Muscle of leg (tissue), 11 donors: ENCODE measurements around the gene ESRRB. TPM values are rescaled to one million over a fixed set of nuclear protein-coding genes. Genes with fewer than 3 reads are reported as not detected.

Experiments used
- DNase-seq: peaks from one replicate; pipeline ENCODE4 v3.0.0; 2013
- H3K27ac ChIP-seq: one replicate; pipeline ENCODE4 v1.5.1; 2013; ENCODE audit warnings: mild to moderate bottlenecking, low read length, control low read depth
- H3K27me3 ChIP-seq: one replicate; pipeline ENCODE4 v1.6.1; 2013; ENCODE audit warnings: low read length; ENCODE audit not compliant: control insufficient read depth, insufficient read depth
- H3K36me3 ChIP-seq: one replicate; pipeline ENCODE4 v1.6.1; 2013; ENCODE audit warnings: low read length; ENCODE audit not compliant: control insufficient read depth, insufficient read depth
- H3K4me1 ChIP-seq: one replicate; pipeline ENCODE4 v1.6.1; 2013; ENCODE audit warnings: low read length; ENCODE audit not compliant: control insufficient read depth, insufficient read depth
- H3K4me3 ChIP-seq: one replicate; pipeline ENCODE4 v1.5.1; 2013; ENCODE audit warnings: low read length, control low read depth
- H3K9me3 ChIP-seq: replicated peaks from 2 replicates; pipeline ENCODE4 v1.6.1; 2013; ENCODE audit warnings: low read depth, low read length; ENCODE audit not compliant: control insufficient read depth
- WGBS: methylation state at CpG from one replicate; pipeline ENCODE4 v1.1.5; 2013; ENCODE audit warnings: missing lambda C conversion rate; ENCODE audit not compliant: insufficient coverage; 5-methylcytosine and 5-hydroxymethylcytosine counted together
- polyA plus RNA-seq, 8 donors: library from polyadenylated mRNA; unstranded; fragments of 120-200 nt; gene quantifications; one replicate each; pipeline versions ENCODE4 v1.2.1 to v1.2.3, GENCODE V29; 2013; ENCODE audit warnings: inconsistent platforms in 1 of 8, low replicate concordance in 1 of 8; ENCODE audit not compliant: insufficient read length in 8 of 8, insufficient read depth in 1 of 8
- total RNA-seq: library from RNA; stranded (reverse); fragments of 120-200 nt; gene quantifications from one replicate; pipeline ENCODE4 v1.2.4, GENCODE V29; 2013

The ESRRB gene
- total and polyA plus RNA-seq, 9 donors = 1.9 to 3.8 (median 3.3) TPM

GRCh38 chr14:76380991-76381390 is 5.1 kb downstream of the ESRRB start:
- no peaks in the 10 kb centered on the region for H3K9me3 ChIP-seq
- peaks cover 79% of the 10 kb centered on the region for H3K27me3 ChIP-seq
- no peak for DNase-seq
- no peak overlapping the region for H3K4me3 ChIP-seq
- H3K4me1 ChIP-seq = peaks cover 15% of the 10 kb centered on the region
- no peak overlapping the region for H3K27ac ChIP-seq
- H3K36me3 ChIP-seq = no peaks in the 10 kb centered on the region
- 17% methylated on average over 7 of the region's 7 CpGs for WGBS

GRCh38 chr14:76381817-76382494 is 6.0 kb downstream of the ESRRB start:
- peaks cover 76% of the 10 kb centered on the region for H3K27me3 ChIP-seq
- no peak overlapping the region for H3K4me3 ChIP-seq
- 74% methylated on average over 6 of the region's 7 CpGs for WGBS

GRCh38 chr14:76382495-76382832 is 6.5 kb downstream of the ESRRB start:
- H3K9me3 ChIP-seq = no peaks in the 10 kb centered on the region
- H3K27ac ChIP-seq = no peak overlapping the region
- no peak for DNase-seq
- no CpG with 5 or more reads among the region's 1 CpG for WGBS
- peaks cover 73% of the 10 kb centered on the region for H3K27me3 ChIP-seq
- H3K4me3 ChIP-seq = no peak overlapping the region
- H3K36me3 ChIP-seq = no peaks in the 10 kb centered on the region
- peaks cover under 1% of the 10 kb centered on the region for H3K4me1 ChIP-seq

More at GRCh38 chr14:76381817-76382494, 6.0 kb downstream of the ESRRB start:
- peaks cover 6% of the 10 kb centered on the region for H3K4me1 ChIP-seq
- H3K9me3 ChIP-seq = no peaks in the 10 kb centered on the region
- no peaks in the 10 kb centered on the region for H3K36me3 ChIP-seq
- no peak overlapping the region for H3K27ac ChIP-seq
- no peak for DNase-seq

GRCh38 chr14:76385435-76385834 is 9.5 kb downstream of the ESRRB start:
- Histone ChIP-seq H3K9me3 (no peaks in the 10 kb centered on the region), H3K4me3 (no peak overlapping the region), H3K36me3 (no peaks in the 10 kb centered on the region), H3K4me1 (no peaks in the 10 kb centered on the region), H3K27me3 (peaks cover 44% of the 10 kb centered on the region), H3K27ac (no peak overlapping the region)
- no CpG with 5 or more reads among the region's 4 CpGs for WGBS
- no peak for DNase-seq

- peak; percentile 68 for DNase-seq
- Histone ChIP-seq H3K4me1 (no peaks in the 10 kb centered on the region), H3K4me3 (no peak overlapping the region), H3K36me3 (no peaks in the 10 kb centered on the region), H3K9me3 (no peaks in the 10 kb centered on the region), H3K27me3 (peaks cover 27% of the 10 kb centered on the region), H3K27ac (no peak overlapping the region)
- WGBS = 9% methylated on average over 8 of the region's 11 CpGs
These were observed 11.2 kb downstream of the ESRRB start for GRCh38 chr14:76386944-76387782.

GRCh38 chr14:76389841-76390240 is 13.9 kb downstream of the ESRRB start:
- peaks cover 12% of the 10 kb centered on the region for H3K27me3 ChIP-seq
- WGBS = 78% methylated on average over 4 of the region's 9 CpGs
- no peak overlapping the region for H3K4me3 ChIP-seq
- H3K4me1 ChIP-seq = no peaks in the 10 kb centered on the region
- no peak overlapping the region for H3K27ac ChIP-seq
- H3K9me3 ChIP-seq = no peaks in the 10 kb centered on the region
- no peak for DNase-seq
- no peaks in the 10 kb centered on the region for H3K36me3 ChIP-seq

GRCh38 chr14:76390621-76391020 is 14.7 kb downstream of the ESRRB start:
- WGBS = 85% methylated on average over 5 of the region's 7 CpGs
- H3K9me3 ChIP-seq = no peaks in the 10 kb centered on the region
- no peaks in the 10 kb centered on the region for H3K4me1 ChIP-seq
- peaks cover 9% of the 10 kb centered on the region for H3K27me3 ChIP-seq
- H3K36me3 ChIP-seq = no peaks in the 10 kb centered on the region
- no peak overlapping the region for H3K27ac ChIP-seq
- DNase-seq = no peak
- H3K4me3 ChIP-seq = no peak overlapping the region

- Histone ChIP-seq H3K4me3 (no peak overlapping the region), H3K27me3 (peaks cover 2% of the 10 kb centered on the region), H3K36me3 (no peaks in the 10 kb centered on the region), H3K9me3 (no peaks in the 10 kb centered on the region), H3K4me1 (no peaks in the 10 kb centered on the region), H3K27ac (no peak overlapping the region)
- WGBS = 70% methylated on average over 10 of the region's 12 CpGs
- DNase-seq = no peak
These were observed 16.2 kb downstream of the ESRRB start for GRCh38 chr14:76391981-76392690.

- DNase-seq = no peak
- no peaks in the 10 kb centered on the region for H3K36me3 ChIP-seq
These were observed 18.6 kb downstream of the ESRRB start for GRCh38 chr14:76394569-76394968.

GRCh38 chr14:76395161-76395560 is 19.2 kb downstream of the ESRRB start:
- Histone ChIP-seq H3K9me3 (no peaks in the 10 kb centered on the region), H3K4me3 (no peak overlapping the region), H3K27ac (no peak overlapping the region), H3K4me1 (no peaks in the 10 kb centered on the region), H3K36me3 (no peaks in the 10 kb centered on the region), H3K27me3 (peaks cover 19% of the 10 kb centered on the region)
- 71% methylated on average over 8 of the region's 8 CpGs for WGBS
- DNase-seq = no peak

More at GRCh38 chr14:76394569-76394968, 18.6 kb downstream of the ESRRB start:
- H3K9me3 ChIP-seq = no peaks in the 10 kb centered on the region
- no peaks in the 10 kb centered on the region for H3K4me1 ChIP-seq
- H3K27me3 ChIP-seq = peaks cover 16% of the 10 kb centered on the region
- H3K4me3 ChIP-seq = no peak overlapping the region
- 75% methylated on average over 4 of the region's 5 CpGs for WGBS
- no peak overlapping the region for H3K27ac ChIP-seq
